NCI-H2171 treated with DMSO at 0.1 percent for 48 hours (cell line): ENCODE results near the gene KIF17.

ENCODE experiments used
- DNase-seq: peaks from one replicate; lab custom pipeline; 2025; lab: John Stamatoyannopoulos, UW

Gene KIF17

DNA sequence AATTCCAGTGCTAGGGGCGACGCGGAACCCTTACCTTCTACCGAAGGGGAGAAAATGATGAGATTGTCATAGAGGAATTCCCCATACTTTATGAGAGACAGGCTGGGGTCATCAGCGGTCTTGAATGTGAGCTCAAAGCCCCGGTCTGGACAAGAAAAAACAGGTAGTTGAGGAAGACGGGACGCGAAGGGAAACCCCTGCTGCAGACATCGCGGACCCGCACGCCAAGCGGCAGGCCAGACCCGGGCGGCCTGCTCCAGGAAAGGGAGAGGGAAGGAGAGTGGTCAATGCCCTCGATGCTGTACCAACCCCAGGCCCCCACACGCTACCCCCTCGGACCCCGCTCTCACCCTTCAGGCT, 57.0 kb downstream of the KIF17 start:
- no peak for DNase-seq

DNA sequence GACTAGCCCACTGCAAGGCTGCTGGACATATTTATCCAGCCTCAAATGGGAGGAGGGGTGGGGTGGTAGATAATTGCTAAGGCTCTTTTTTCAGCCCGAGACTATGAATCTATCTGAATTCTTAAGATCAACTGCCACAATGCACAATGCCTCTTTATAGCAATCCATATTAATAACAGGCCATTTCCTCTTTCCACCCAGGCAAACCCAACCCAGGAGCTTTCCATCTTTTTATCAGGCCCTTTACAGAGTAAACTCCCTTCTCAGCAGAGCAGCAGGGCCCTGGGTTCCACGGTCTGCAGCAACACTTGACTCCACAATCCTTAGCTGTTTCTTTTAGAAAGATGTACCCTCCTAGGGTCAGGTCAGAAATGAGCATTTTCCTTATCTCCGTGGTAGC, 57.4 kb downstream of the KIF17 start:
- DNase-seq, result no peak

DNA sequence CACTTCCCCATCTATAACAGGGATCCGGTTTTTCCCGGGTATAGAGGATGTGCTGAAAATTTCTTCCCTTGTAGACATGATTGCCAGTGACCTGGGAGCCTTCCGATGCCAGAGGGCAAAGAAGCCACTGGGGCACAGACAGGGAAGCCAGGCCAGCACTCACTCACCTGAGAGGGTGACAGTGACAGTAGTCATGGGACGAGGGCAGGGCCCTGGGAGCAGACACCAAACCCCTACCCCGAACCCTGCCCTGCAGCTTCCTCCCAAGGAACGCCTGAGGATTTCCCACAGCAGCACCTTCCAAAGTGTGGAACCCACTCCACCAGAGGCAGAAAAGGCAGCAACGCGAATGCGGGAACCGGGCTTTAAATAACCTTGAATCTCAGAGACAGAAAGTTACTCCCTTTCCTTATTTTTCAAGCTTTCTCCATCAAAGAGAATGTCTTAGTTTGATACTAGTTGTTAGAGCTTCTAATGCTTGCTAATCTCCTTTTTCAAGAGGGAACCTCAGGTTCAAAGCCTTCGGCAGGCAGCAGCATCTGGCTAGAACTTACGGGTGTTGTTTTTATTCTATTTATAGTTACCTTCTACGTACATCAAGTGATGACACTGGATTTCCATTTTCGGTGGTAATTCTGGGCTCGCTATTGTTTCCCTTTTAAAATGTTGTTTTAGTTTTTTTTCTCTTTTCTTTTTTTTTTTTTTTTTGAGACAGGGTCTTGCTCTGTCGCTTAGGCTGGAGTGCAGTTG, 59.5 kb downstream of the KIF17 start:
- no peak for DNase-seq

DNA sequence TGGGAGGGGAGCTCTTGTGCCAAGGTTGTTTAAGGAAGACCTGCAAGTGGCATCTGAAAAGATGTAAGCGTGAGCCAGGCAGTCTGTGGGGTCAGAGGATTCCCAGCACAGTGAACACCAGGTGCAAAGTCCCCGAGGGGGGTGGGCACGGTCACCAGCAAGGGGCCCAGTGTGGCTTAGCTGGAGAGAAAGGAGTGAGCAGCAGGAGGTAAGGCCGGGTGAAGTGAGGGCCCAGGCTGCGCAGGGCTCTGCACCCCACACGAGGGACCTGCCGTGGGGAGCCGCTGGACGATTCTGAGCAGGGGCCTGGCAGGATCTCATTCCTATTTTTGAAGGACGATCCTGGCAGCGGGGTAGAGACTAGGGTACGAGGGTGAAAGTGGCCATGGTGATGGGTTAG, 60.8 kb downstream of the KIF17 start:
- DNase-seq, result no peak

DNA sequence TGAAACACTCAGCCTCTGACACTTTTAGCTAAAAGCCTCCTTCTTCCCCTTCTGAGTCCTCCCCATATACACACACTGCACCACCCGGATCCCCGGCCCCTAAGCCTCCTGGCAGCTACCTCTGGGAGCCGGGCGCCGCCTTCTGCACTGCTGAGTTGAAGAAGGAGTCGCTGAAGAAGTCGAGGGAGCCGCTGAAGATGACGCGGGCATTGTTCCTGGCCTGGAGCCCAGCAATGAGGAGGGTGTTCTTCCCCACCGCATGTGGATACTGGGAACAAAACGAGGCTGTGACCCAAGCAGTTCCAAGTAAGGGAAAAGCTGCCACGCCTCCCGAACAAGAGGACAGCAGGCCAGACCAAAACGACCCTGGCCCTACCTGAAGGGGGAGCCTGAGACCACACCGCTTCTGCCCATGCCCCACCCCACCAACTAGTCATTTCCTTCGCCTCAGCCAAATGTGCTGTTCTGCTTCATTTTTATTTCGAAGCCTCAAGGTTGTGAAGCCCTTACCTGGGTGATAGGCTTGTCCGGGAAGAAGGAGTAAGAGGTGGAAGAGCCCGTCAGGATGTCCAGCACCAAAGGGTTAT, 63.6 kb downstream of the KIF17 start:
- DNase-seq, result no peak

DNA sequence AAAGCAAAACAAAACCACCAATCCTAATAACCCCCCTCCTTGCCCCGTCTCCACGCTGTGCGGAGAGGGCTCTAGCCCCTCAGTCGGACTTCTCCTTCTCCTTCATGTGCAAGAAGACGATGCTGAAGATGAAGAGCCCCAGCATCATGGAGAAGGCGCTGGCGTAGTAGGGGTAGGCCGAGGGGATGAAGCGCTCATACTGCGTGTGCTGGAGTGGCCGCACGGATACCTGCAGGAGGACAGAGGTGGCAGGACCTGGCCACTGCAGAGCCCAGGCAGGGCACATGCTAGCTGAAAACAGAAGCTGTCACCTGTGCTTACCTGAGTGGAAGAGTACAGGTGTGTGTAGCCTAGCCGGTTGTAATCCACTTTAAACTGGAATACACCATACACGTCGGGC, 65.5 kb downstream of the KIF17 start:
- DNase-seq, result no peak

DNA sequence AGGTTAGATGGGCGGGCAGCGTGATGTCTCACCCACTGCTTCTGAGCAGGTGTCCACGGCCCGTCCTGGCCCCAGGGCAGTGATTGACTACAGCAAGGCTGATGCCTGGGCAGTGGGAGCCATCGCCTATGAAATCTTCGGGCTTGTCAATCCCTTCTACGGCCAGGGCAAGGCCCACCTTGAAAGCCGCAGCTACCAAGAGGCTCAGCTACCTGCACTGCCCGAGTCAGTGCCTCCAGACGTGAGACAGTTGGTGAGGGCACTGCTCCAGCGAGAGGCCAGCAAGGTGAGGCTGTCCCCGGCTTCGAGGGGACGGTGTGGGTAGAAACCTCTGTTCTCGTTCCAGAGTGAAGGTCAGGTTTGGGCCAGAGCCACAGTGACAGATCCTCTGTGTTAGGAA, 68.9 kb downstream of the KIF17 start:
- DNase-seq, result no peak

DNA sequence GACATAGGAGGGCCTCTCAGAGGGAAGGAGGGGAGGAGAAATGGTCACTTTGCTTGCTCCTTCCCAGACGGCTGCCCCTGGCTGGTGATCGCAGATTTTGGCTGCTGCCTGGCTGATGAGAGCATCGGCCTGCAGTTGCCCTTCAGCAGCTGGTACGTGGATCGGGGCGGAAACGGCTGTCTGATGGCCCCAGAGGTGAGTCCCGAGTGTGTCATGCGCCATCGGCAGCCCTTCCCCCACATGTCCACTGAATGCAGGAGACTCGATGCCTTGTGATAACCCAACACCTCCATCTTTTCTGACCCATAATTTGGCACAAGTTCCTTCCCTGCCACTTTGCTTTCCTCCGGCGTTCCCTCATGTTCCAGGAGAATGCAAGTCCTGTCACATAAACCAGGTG, 69.4 kb downstream of the KIF17 start:
- DNase-seq, result no peak

DNA sequence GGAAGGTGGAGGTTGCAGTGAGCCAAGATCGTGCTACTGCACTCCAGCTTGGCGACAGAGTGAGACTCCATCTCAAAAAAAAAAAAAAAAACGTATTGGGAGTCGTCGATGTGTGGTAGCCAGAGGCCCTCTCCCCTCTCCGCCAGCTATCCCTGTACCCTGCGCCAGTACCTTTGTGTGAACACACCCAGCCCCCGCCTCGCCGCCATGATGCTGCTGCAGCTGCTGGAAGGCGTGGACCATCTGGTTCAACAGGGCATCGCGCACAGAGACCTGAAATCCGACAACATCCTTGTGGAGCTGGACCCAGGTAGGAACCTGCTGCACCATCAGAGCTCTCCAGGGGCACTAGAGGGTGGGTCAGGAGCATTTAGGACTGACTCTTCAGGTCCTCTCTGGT, 72.4 kb downstream of the KIF17 start:
- DNase-seq, result no peak

DNA sequence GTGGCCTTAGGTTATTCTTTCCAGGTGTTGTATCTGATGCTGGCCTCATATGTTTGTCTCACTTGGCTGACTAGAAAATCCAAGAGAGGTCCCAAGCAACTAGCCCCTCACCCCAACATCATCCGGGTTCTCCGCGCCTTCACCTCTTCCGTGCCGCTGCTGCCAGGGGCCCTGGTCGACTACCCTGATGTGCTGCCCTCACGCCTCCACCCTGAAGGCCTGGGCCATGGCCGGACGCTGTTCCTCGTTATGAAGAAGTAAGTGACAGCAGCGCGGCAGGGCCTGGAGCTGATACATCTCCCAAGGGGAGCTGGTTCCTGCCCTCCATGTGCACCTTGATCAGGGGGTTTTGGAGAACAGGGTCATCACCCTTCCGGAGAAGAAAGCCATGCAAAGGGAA, 73.4 kb downstream of the KIF17 start:
- DNase-seq, result no peak

DNA sequence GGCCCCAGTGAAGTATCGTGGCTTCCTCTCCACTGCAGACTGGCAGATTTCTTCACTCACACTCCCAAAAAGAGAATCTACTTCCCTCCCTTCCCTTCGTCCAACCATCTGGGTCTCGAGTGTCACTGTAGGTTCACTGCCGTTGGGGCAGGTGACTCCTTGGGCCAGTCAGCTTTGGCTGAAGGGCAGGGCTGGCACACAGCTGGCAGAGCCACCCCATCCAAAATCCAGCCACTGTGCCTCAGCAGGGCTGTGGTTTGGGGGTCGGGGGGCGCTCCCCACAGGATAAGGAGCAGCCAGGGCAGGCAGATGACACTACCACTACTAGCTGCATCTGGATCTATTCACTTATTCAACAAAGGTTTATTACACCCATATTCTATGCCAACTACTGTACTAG, 74.7 kb downstream of the KIF17 start:
- no peak for DNase-seq

DNA sequence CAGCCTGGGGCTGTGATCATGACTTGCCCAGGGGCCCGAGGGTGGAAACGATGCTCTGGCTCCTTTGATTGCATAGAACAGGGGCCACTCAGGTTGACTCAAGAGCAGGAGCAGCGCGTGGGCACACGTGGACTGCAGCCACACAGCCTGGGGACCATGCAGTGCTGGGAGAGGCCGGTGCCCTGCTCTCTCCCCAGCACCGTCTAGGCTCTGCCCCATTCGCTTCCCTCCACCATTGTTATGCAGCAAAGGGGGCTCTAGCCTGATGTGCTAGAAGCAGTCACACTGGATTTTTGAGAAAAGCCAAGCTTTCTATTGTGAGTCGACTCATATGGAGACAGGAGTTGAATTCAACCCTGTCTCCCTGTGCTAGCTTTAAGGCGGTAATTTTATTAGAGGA, 75.8 kb downstream of the KIF17 start:
- no peak for DNase-seq

DNA sequence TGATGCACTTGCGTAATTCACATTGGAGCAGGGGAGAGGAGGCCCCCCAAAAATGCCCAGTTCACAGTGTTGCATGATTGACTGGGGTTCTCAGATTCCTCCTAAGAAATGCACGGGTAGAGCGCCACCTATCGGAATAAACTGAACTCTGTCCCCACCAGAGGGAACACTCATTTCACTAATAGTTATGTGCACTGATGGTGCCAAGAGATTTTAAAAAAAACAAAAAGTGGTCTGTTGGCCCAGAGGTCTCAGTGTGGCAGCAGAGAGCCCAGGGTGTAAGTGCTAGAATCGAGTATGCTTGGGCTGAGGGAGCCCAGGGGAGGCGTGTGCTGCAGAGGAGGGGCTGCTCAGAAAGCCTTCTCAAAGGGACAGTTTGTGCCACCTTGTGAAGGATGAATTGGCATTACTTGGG, 77.6 kb downstream of the KIF17 start:
- peak; percentile 52 for DNase-seq

DNA sequence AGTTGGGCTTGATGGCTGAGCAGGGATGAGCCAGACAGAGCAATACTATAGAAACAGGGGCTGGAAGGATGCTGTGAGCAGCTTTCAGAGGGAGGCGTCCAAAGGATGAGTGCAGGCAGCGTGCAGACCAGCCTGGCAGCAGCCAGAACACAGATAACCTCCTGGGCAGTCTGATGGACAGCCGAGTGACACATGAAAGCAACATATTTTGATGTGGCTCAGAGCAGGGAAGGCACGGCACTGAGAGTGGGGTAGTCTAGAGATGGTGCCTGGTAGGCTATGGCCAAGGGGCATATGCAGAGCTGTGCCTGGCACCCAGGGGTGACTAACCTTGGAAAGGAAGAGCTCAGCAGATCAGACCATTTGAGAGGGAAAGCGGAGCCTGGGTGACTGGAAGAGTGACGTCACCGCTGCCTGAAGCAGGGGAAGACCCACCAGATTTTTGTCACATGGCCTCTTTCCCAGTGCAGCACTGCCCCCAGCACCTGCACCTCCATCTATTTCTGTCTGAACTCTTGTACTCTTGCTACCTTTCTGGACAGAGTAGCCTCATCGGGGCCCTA, 80.9 kb downstream of the KIF17 start:
- no peak for DNase-seq

DNA sequence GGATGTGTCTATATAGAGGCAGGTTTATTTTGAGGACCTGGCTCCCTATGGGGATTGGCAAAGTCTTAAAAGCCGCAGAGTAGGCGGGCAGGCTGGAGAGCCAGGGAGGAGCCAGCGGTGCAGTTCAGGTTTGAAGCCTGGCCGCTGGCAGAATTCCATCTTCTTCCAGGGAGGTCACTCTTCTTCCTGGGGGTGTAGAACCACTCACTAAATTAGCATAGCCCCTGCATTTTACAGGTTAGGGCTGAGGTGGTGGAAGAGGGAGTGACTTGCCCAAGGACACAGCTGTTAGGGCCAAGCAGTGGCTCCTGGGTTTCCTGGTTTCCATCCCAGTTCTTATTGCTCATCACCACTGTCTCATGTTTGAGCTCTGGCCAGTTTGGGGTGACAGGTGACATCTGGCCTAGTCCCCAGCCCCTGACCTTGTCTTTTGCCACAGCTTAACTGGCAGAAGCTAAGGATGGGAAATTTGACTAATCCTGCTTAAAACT, 83.2 kb downstream of the KIF17 start:
- DNase-seq, result peak; percentile 16

DNA sequence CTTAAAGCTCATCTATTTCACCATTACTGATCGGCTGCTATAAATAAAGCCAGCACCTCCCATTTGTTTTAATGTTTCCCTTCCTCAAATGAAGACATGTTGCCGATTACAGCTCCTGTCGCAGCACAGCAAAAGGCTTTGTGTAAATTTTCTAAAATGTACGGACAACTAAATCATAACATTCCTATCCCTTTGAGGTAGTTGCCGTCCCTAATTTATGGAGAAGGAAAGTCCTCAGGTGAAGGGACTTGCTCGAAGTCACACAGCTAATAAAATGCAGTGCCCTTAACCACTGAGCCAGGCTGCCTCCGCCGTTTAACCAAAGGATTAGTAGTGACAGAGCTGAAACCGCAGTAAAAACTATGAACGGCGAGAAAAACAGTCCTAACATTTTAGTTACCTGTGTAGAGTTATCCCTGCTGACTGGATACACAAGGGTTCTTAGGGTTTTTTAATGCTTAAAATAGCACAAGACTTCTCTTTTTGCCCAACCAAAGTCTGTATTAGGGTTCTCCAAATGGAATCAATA, 83.7 kb downstream of the KIF17 start:
- no peak for DNase-seq

DNA sequence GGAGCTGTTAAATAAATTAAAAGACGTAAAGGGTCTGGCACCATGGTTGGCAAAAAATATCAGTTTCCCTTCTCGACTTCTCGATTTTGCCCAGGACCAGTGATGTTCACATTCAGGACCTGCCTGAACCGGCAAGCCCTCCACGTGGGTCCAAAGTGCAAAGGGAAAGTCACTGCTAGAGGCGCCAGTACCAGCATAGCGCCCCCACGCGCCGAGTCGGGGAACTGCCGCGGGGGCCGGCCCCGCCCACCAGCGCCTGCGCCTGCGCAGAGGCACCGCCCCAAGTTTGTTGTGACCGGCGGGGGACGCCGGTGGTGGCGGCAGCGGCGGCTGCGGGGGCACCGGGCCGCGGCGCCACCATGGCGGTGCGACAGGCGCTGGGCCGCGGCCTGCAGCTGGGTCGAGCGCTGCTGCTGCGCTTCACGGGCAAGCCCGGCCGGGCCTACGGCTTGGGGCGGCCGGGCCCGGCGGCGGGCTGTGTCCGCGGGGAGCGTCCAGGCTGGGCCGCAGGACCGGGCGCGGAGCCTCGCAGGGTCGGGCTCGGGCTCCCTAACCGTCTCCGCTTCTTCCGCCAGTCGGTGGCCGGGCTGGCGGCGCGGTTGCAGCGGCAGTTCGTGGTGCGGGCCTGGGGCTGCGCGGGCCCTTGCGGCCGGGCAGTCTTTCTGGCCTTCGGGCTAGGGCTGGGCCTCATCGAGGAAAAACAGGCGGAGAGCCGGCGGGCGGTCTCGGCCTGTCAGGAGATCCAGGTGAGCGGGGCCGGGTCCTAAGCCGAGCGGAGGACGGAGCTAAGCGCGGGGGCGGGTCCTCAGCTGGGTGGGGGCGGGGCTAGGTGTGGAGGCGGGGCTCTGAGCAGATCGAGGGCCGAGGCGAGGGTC, 84.4 kb downstream of the KIF17 start, which contains the start of gene PINK1:
PINK1 (plus strand) TSS at position 269 of the 875 bp plus-strand sequence; CDS start at position 360, 91 bp downstream.
- peak; percentile 72 for DNase-seq

DNA sequence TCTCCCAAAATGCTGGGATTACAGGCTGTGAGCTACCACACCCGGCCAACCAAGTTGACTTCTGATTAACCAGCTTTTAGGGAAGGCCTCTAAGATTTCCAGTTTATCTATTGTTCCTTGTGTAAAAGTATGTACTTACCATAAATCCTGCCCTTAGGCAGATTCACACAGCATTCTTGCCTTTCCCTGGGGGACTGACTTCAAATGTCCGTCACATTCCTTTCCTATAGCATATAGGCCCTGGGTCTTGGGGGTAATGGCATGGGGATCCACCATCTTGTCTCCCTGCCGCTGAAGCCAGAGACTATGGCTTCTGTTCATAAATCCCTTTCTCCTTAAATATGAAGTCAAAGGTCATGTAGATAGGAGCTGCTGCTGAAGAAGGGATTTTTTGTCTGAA, 85.4 kb downstream of the KIF17 start:
- no peak for DNase-seq

DNA sequence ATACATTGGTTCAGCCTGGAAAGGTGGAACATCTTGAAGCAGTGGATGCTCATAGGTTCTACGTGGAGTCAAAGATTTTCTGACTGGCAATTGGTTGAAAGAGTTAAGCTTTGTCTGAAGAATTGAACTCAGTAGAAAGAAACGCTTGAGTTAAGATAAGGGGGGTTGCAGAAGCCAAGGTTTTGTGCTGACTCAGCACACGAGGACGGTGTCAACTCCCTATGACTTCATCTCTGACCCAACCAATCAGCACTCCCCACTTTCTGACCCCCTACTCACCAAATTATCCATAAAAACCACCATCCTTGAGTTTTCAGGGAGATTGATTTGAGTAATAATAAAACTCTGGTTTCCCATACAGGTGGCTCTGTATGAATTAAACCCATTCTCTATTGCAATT, 87.1 kb downstream of the KIF17 start:
- DNase-seq, result no peak

DNA sequence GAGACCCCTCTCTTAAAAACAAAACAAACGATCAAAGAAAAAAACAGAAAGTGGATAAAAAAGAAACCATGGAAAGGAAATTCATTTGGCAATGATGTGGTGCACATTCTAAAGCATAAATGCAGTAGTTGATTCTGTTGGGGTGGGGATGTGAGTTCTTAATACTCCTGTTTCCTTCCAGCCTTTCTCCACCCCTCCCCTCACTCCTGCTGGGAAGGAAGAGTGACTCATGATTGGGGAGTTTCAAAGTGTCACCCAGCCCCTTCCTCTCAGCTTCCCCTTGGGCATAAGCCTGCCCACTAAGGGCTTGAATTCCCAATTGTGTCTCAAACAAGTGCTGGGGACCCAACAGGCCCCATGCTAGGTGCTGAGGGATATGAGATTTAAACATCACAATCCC, 91.3 kb downstream of the KIF17 start:
- no peak for DNase-seq

DNA sequence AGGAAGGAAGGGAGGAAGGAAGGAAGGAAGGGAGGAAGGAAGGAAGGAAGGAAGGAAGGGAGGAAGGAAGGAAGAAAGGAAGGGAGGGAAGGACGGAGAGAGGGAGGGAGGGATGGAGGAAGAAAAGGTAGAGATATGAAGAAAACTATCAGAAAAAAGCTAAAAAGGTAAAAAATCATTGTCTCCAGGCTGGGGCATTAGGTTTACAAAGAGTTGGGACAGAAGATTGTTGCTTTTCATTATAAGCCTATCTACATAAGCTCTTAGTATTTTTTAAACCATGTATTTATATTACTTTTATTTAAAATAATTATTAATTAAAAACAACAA, 91.7 kb downstream of the KIF17 start:
- DNase-seq, result no peak
